BLaER1 treated with 17β-estradiol and CSF1 and Interleukin-3, amounts not matched to agents 10 nM and 100 nM (cell line): ENCODE data around the gene OSBPL5.
A peak's percentile ranks its signal among the peaks of the same experiment; 100 is the strongest.

Experiments used
- H3K27ac ChIP-seq, 11 experiments: shearing (Covaris generic); formaldehyde crosslinking; 2 replicates each; pipeline ENCODE4 v1.8.1; 2022
- H3K27me3 ChIP-seq, 11 experiments: shearing (Covaris generic); formaldehyde crosslinking; 2 replicates each; pipeline ENCODE4 v1.8.1; 2022
- H3K36me3 ChIP-seq, 11 experiments: shearing (Covaris generic); formaldehyde crosslinking; 2 replicates each; pipeline ENCODE4 v1.8.1; 2022
- H3K4me1 ChIP-seq, 10 experiments: shearing (Covaris generic); formaldehyde crosslinking; 2 replicates each; pipeline ENCODE4 v1.8.1; 2022
- H3K4me2 ChIP-seq, 11 experiments: shearing (Covaris generic); formaldehyde crosslinking; 2 replicates each; pipeline ENCODE4 v1.8.1; 2022
- H3K4me3 ChIP-seq, 10 experiments: shearing (Covaris generic); formaldehyde crosslinking; 2 replicates each; pipeline ENCODE4 v1.8.1; 2022
- H3K9ac ChIP-seq, 11 experiments: shearing (Covaris generic); formaldehyde crosslinking; 2 replicates each; pipeline ENCODE4 v1.8.1; 2022
- H3K9me3 ChIP-seq, 11 experiments: shearing (Covaris generic); formaldehyde crosslinking; replicated peaks in 1 of 11; 2 replicates each; pipeline ENCODE4 v1.8.1; 2022
- H4K20me1 ChIP-seq, 11 experiments: shearing (Covaris generic); formaldehyde crosslinking; 2 replicates each; pipeline ENCODE4 v1.8.1; 2022
- Cebpa-rat ChIP-seq, 11 experiments: shearing (Covaris generic); IDR thresholded peaks; 2 replicates each; pipeline ENCODE4 v1.8.1; 2022

Gene OSBPL5

GRCh38 chr11:3195251-3196160, 30.4 kb upstream of the OSBPL5 start:
- Histone ChIP-seq H3K4me1 (peaks cover 8 to 32% (median 13%) of the 10 kb centered on the region in 10 experiments; a peak in 17 of 20 replicates), H3K9ac (peak overlapping the region in 3 of 11 experiments; percentile 5 to 12 (median 9); a peak in 1 of 22 replicates), H3K4me2 (peak overlapping the region in 4 of 11 experiments; percentile 33 to 55 (median 42); a peak in 7 of 22 replicates), H3K27ac (no peak overlapping the region), H3K36me3 (no peaks in the 10 kb centered on the region), H3K4me3 (no peak overlapping the region), H3K9me3 (no peaks in the 10 kb centered on the region), H3K27me3 (peaks cover 0 to 11% (median 3%) of the 10 kb centered on the region in 11 experiments; a peak in 11 of 22 replicates), H4K20me1 (peaks cover 0 to 4% (median 0%) of the 10 kb centered on the region in 11 experiments; a peak in 4 of 22 replicates)
- no peak for TF ChIP-seq Cebpa-rat (IDR thresholded peaks at IDR 0.05)

- Histone ChIP-seq H3K27ac (no peak overlapping the region), H4K20me1 (peaks cover 0 to 4% (median 0%) of the 10 kb centered on the region in 11 experiments; a peak in 4 of 22 replicates), H3K27me3 (no peaks in the 10 kb centered on the region), H3K4me2 (peak overlapping the region in 3 of 11 experiments; percentile 2 to 55 (median 24); a peak in 2 of 22 replicates), H3K9ac (no peak overlapping the region), H3K4me3 (no peak overlapping the region), H3K4me1 (peaks cover 8 to 32% (median 13%) of the 10 kb centered on the region in 10 experiments; a peak in 17 of 20 replicates), H3K9me3 (no peaks in the 10 kb centered on the region), H3K36me3 (no peaks in the 10 kb centered on the region)
- no peak for TF ChIP-seq Cebpa-rat (IDR thresholded peaks at IDR 0.05)
Measured at GRCh38 chr11:3194016-3194816, 29.1 kb upstream of the OSBPL5 start.

- no peaks in the 10 kb centered on the region for H3K27me3 ChIP-seq
- no peak overlapping the region for H3K9ac ChIP-seq
- H3K27ac ChIP-seq: no peak overlapping the region
- TF ChIP-seq Cebpa-rat (IDR thresholded peaks at IDR 0.05): no peak
- peaks cover 8 to 32% (median 13%) of the 10 kb centered on the region in 10 experiments; a peak in 17 of 20 replicates for H3K4me1 ChIP-seq
- no peak overlapping the region for H3K4me3 ChIP-seq
- H3K36me3 ChIP-seq: no peaks in the 10 kb centered on the region
- peak overlapping the region in 2 of 11 experiments; percentile 2 to 24; a peak in 2 of 22 replicates for H3K4me2 ChIP-seq
- H3K9me3 ChIP-seq: no peaks in the 10 kb centered on the region
- peaks cover 0 to 4% (median 0%) of the 10 kb centered on the region in 11 experiments; a peak in 4 of 22 replicates for H4K20me1 ChIP-seq
Measured at GRCh38 chr11:3193373-3194015, 28.4 kb upstream of the OSBPL5 start.

- no peak for TF ChIP-seq Cebpa-rat (IDR thresholded peaks at IDR 0.05)
- Histone ChIP-seq H3K4me2 (no peak overlapping the region), H3K27ac (no peak overlapping the region), H3K27me3 (no peaks in the 10 kb centered on the region), H3K36me3 (no peaks in the 10 kb centered on the region), H3K4me1 (peaks cover 2 to 26% (median 11%) of the 10 kb centered on the region in 10 experiments; a peak in 14 of 20 replicates), H4K20me1 (peaks cover 0 to 4% (median 0%) of the 10 kb centered on the region in 11 experiments; a peak in 2 of 22 replicates), H3K4me3 (no peak overlapping the region), H3K9me3 (no peaks in the 10 kb centered on the region), H3K9ac (no peak overlapping the region)
Measured at GRCh38 chr11:3192511-3193372, 27.6 kb upstream of the OSBPL5 start.

- Histone ChIP-seq H3K27ac (no peak overlapping the region), H3K9me3 (no peaks in the 10 kb centered on the region), H3K4me3 (no peak overlapping the region), H3K27me3 (no peaks in the 10 kb centered on the region), H4K20me1 (peaks cover 0 to 4% (median 0%) of the 10 kb centered on the region in 11 experiments; a peak in 2 of 22 replicates), H3K36me3 (no peaks in the 10 kb centered on the region), H3K9ac (no peak overlapping the region), H3K4me2 (no peak overlapping the region), H3K4me1 (peaks cover 0 to 22% (median 11%) of the 10 kb centered on the region in 10 experiments; a peak in 11 of 20 replicates)
- no peak for TF ChIP-seq Cebpa-rat (IDR thresholded peaks at IDR 0.05)
Measured at GRCh38 chr11:3191586-3192324, 26.6 kb upstream of the OSBPL5 start.

- Histone ChIP-seq H3K4me3 (no peak overlapping the region), H3K27me3 (no peaks in the 10 kb centered on the region), H3K4me1 (peaks cover 0 to 19% (median 8%) of the 10 kb centered on the region in 10 experiments; a peak in 11 of 20 replicates), H3K27ac (no peak overlapping the region), H4K20me1 (0 out of 22 replicates have a peak, but pooled peaks cover 0 to 1% (median 0%) of the 10 kb centered on the region in 11 experiments), H3K36me3 (no peaks in the 10 kb centered on the region), H3K9ac (no peak overlapping the region), H3K9me3 (no peaks in the 10 kb centered on the region), H3K4me2 (no peak overlapping the region)
- TF ChIP-seq Cebpa-rat (IDR thresholded peaks at IDR 0.05): no peak
Measured at GRCh38 chr11:3190600-3190999, 25.5 kb upstream of the OSBPL5 start.

- Histone ChIP-seq H3K36me3 (no peaks in the 10 kb centered on the region), H3K4me1 (peaks cover 0 to 15% (median 4%) of the 10 kb centered on the region in 10 experiments; a peak in 11 of 20 replicates), H3K27me3 (no peaks in the 10 kb centered on the region), H4K20me1 (no peaks in the 10 kb centered on the region), H3K4me3 (no peak overlapping the region), H3K4me2 (no peak overlapping the region), H3K27ac (no peak overlapping the region), H3K9ac (no peak overlapping the region), H3K9me3 (peaks cover 0 to 5% (median 0%) of the 10 kb centered on the region in 11 experiments; a peak in 6 of 22 replicates)
- no peak for TF ChIP-seq Cebpa-rat (IDR thresholded peaks at IDR 0.05)
Measured at GRCh38 chr11:3189886-3190583, 24.9 kb upstream of the OSBPL5 start.
